GM23248 (cell line): ENCODE data around the gene MGST2.

Source experiments
- EZH2 ChIP-seq: fragments of 200-600 bp; sonication (generic); IDR thresholded peaks from 2 replicates; pipeline ENCODE4 v1.6.1; 2018; ENCODE audit warnings: antibody characterized with exemption, mild to moderate bottlenecking; ENCODE audit not compliant: insufficient read depth, poor library complexity, severe bottlenecking
- EZH2phosphoT487 ChIP-seq: fragments of 200-600 bp; sonication (generic); IDR thresholded peaks from 2 replicates; pipeline ENCODE4 v1.6.1; 2018; ENCODE audit warnings: antibody characterized with exemption, moderate library complexity, mild to moderate bottlenecking, low read depth; ENCODE audit not compliant: insufficient read depth

DNA sequence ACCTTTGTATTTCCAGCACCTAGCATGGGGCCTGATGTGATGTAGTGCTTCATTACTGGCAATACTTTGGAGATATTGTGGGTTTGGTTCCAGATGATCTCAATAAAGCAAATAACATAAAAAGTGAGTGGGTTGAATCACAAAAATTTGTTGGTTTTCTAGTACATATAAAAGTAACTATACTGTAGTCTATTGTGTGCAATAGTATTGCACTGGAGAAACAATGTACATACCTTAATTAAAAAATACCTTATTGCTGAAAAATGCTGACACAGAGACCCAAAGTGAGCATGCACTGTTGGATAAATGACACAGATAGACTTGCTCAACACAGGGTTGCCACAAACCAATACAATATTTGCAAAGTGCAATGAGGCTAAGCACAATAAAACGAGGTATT, 17.7 kb upstream of the MGST2 start:
- TF ChIP-seq EZH2 (no peak), EZH2phosphoT487 (no peak)
